Epithelial cell of esophagus (primary cell): Measurements from ENCODE around the gene ADRM1.

Experiments used
- DNase-seq: peaks from one replicate; pipeline ENCODE4 v3.0.0; 2010; ENCODE audit warnings: low read depth
- H3K4me3 ChIP-seq: 2 replicates; pipeline ENCODE4 v1.5.1; 2011; ENCODE audit warnings: mild to moderate bottlenecking, low read length, control low read depth
- CTCF ChIP-seq: IDR thresholded peaks from 2 replicates; pipeline ENCODE4 v1.5.1; 2011; ENCODE audit warnings: low read depth, mild to moderate bottlenecking, low read length, control low read depth, inconsistent platforms; ENCODE audit not compliant: insufficient read depth; ENCODE audit errors: missing control alignments

Gene ADRM1

GRCh38 chr20:62289131-62289530, 13.7 kb upstream of the ADRM1 start:
- DNase-seq, result no peak
- TF ChIP-seq CTCF, result no peak
- no peak overlapping the region for H3K4me3 ChIP-seq

DNA sequence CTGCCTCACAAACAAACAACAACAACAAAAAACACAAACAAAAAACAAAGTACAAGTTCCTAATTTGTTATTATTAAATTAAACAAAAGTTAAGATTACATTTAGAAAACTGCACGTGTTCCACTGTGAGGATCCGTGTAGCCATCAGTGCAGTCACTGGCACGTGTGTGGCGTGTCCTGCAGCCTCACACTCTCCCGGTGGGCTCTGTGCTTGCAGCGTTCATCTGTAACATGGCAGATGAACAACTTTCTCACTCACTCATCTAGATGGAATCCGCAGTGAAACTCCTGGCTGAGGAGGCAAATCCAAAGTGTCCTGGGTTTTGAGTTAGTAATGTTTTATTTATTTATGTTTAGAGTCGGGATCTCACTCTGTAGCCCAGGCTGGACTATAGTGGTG, 12.9 kb upstream of the ADRM1 start:
- no peak for TF ChIP-seq CTCF
- no peak for DNase-seq
- no peak overlapping the region for H3K4me3 ChIP-seq

DNA sequence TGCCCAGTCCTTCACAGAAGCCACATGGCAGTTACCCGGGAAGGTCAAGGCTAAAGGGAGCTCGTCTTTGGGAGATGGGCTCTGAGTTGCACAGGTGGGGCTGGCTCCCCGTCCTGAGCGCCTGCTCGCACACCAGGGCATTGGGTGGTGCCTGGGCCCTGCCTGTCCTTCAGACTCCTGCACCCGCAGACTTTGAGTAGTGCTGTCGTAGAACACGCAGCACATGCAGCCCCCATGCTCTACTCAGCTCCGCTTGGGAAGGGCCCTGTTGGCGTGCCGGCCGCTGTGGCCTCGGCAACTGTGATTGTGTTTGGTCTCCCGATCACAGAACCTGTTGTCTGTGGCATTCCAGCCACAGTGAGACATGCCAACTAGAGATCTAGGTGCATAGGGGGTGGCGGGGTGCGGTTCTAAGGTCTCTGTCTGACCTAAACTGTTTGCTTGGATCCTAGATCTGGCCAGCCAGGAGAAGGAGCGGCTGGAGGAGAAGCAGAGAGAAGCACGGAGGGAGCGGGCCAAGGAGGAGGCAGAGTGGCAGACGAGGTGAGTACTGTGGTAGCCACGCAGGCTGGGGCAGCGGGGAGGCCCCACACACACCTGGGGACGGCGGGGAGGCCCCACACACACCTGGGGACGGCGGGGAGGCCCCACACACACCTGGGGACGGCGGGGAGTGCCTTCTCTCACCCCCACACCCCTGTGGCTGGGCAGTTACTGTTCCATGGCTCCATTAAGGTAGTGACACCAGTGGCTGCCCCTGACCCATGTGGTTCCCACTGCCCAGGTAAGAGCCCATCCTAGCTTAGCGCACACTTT, 11.3 kb upstream of the ADRM1 start:
- no peak for DNase-seq
- TF ChIP-seq CTCF, result no peak
- no peak overlapping the region for H3K4me3 ChIP-seq

DNA sequence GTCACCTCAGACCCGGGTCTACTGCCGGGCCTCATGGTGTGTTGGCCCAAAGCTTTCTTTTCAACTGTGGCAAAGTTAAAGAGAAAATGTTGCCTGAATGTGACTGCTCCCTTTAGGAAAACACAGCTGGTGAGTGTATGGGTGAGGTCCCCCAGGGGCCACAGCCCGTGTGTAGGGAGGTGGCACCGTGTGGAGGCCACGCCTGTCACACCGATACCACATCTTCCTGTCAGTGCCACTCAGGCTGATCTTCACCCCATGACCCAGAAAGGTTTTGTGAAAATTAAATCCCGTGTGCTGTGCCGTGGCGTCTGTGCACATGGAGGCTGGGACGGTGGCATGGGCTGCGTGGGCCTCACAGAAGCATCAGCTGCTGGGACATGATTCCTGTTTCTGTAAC, 10.7 kb upstream of the ADRM1 start:
- no peak overlapping the region for H3K4me3 ChIP-seq
- no peak for TF ChIP-seq CTCF
- no peak for DNase-seq

DNA sequence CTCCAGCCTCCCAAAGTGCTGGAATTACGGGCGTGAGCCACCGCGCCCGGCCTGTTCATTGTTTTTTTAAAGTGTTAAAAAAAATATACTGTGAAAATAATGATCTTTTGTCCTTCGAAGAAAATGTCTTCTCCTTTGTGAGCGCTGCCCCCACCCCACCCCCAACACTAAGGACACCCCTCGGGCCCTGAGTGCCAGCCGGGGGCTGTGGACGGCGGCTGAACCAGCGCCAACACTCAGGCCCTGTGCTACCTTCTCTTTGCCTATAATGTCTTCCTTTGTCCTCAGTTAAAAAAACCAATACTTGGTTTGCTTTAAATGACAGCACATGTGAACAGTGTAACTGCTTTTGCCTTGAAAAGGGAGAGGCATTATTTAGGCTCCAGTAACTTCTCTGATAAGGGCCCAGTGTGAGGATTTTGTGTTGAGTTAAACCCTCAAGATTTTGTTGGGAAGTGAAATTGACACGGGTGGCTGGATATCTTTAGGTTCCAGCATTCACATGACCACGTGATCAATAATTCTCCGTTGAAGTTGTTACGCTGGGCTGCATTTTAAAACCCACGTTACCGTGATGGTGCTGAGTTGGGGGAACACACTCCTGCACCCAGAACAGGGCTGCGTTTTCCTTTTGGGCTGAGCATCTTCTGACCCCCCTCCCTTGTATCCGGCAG, 9.5 kb upstream of the ADRM1 start:
- no peak for DNase-seq
- TF ChIP-seq CTCF, result no peak
- no peak overlapping the region for H3K4me3 ChIP-seq

DNA sequence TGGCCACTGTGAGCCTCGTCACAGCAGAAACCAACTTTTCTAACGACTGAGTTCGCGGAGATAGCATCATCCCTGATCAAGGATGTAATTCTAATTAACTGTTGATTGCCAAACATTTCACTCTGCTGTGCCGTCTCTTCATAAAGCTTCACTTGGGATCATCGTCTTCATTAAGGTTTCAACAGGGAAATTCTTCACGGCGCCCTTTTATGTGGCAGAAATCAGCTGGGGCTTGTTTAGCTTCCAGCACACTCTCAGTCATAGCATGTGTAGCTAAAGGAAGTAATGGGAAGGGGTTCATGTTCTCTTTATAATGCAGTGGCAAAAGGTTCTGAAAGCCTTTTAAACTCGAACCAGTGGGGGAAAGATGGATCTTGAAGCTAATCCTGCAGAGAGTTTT, 8.9 kb upstream of the ADRM1 start:
- no peak overlapping the region for H3K4me3 ChIP-seq
- no peak for TF ChIP-seq CTCF
- DNase-seq, result no peak
